ENCODE measurements around the gene MAL.

The MAL gene

GRCh38 chr2:95025406-95026319 is at the start of gene MAL:
Gene MAL (plus strand): TSS chr2:95025708. CDS start chr2:95025793, 85 bp downstream.
- DNase-seq, result peak; percentile 67 to 74

GRCh38 chr2:94977826-94978225 is 47.7 kb upstream of the MAL start:
- DNase-seq, result no peak

GRCh38 chr2:94978917-94979316 is 46.6 kb upstream of the MAL start:
- DNase-seq, result no peak

GRCh38 chr2:94979406-94980375 is 45.8 kb upstream of the MAL start:
- no peak for DNase-seq

- DNase-seq, result no peak
Observed at GRCh38 chr2:94980406-94980805, 45.1 kb upstream of the MAL start.

GRCh38 chr2:94982156-94982555 is 43.4 kb upstream of the MAL start:
- DNase-seq, result no peak

- no peak for DNase-seq
Observed at GRCh38 chr2:94982675-94983074, 42.8 kb upstream of the MAL start.

GRCh38 chr2:94984964-94985575 is 40.4 kb upstream of the MAL start:
- no peak for DNase-seq

GRCh38 chr2:94985636-94986035 is 39.9 kb upstream of the MAL start:
- DNase-seq, result no peak

GRCh38 chr2:94986392-94986963 is 39.0 kb upstream of the MAL start:
- peak; percentile 36 to 57 for DNase-seq

- no peak for DNase-seq
Observed at GRCh38 chr2:94987074-94988020, 38.2 kb upstream of the MAL start.

- no peak for DNase-seq
Observed at GRCh38 chr2:94990956-94991355, 34.6 kb upstream of the MAL start.

- DNase-seq, result no peak
Observed at GRCh38 chr2:94992360-94992759, 33.1 kb upstream of the MAL start.

GRCh38 chr2:94993176-94994062 is 32.1 kb upstream of the MAL start:
- no peak for DNase-seq

GRCh38 chr2:94994063-94994913 is 31.2 kb upstream of the MAL start:
- DNase-seq, result no peak

- no peak for DNase-seq
Observed at GRCh38 chr2:94994914-94995552, 30.5 kb upstream of the MAL start.

GRCh38 chr2:94995553-94996304 is 29.8 kb upstream of the MAL start:
- no peak for DNase-seq
